PC-3 (cell line): ENCODE results near the gene SLC11A2. TPM values are rescaled to one million over a fixed set of nuclear protein-coding genes. Genes with fewer than 3 reads are reported as not detected.

ENCODE experiments used
- ATAC-seq: fragments of 200-7000 bp; cut with Tn5 transposase; 2 replicates; pipeline ENCODE4 v1.9.1; 2020; ENCODE audit warnings: mild to moderate bottlenecking, moderate library complexity
- BruUV-seq: library from RNA; stranded (reverse); fragments of 400-500 nt; replicated peaks from 2 replicates; lab custom pipeline; 2021; lab: Mats Ljungman, UMichigan
- CTCF ChIA-PET: fragments of 300-600 bp; sonication (Branson Sonifier 250); formaldehyde crosslinking; loops from one replicate; lab custom pipeline; 2022; ENCODE audit warnings: antibody characterized with exemption; lab: Charles Lee
- POLR2A ChIA-PET: fragments of 300-600 bp; sonication (Branson Sonifier 250); formaldehyde crosslinking; loops from one replicate; lab custom pipeline; 2022; ENCODE audit warnings: antibody characterized with exemption; ENCODE audit not compliant: unreplicated experiment; lab: Charles Lee
- DNase-seq: peaks from one replicate; pipeline ENCODE4 v3.0.0-alpha.2; 2015
- H2AFZ ChIP-seq: fragments of 300-600 bp; sonication (generic); 2 replicates; pipeline ENCODE4 v1.6.0; 2016; ENCODE audit warnings: antibody characterized with exemption, low read length
- H3F3A ChIP-seq: fragments of 300-600 bp; sonication (generic); one replicate; pipeline ENCODE4 v1.6.0; 2017; ENCODE audit warnings: antibody characterized with exemption, low read length, control low read depth, mild to moderate bottlenecking; ENCODE audit not compliant: unreplicated experiment
- H3K27ac ChIP-seq: fragments of 300-600 bp; sonication (generic); 2 replicates; pipeline ENCODE4 v1.5.1; 2016; ENCODE audit warnings: mild to moderate bottlenecking, low read length
- H3K27me3 ChIP-seq: fragments of 300-600 bp; sonication (generic); 2 replicates; pipeline ENCODE4 v1.6.1; 2016; ENCODE audit warnings: low read length, mixed read lengths
- H3K36me3 ChIP-seq: fragments of 300-600 bp; sonication (generic); 2 replicates; pipeline ENCODE4 v1.6.1; 2016; ENCODE audit warnings: low read depth, mixed run types, low read length, mixed read lengths
- H3K4me1 ChIP-seq: fragments of 300-600 bp; sonication (generic); 2 replicates; pipeline ENCODE4 v1.5.1; 2016; ENCODE audit warnings: low read length; ENCODE audit not compliant: insufficient read depth
- H3K4me2 ChIP-seq: fragments of 300-600 bp; sonication (generic); 2 replicates; pipeline ENCODE4 v1.6.0; 2016; ENCODE audit warnings: low read length
- H3K4me3 ChIP-seq: fragments of 300-600 bp; sonication (generic); 2 replicates; pipeline ENCODE4 v1.5.1; 2016; ENCODE audit warnings: mild to moderate bottlenecking, low read length, mixed read lengths
- H3K79me2 ChIP-seq: fragments of 300-600 bp; sonication (generic); 2 replicates; pipeline ENCODE4 v1.6.1; 2017; ENCODE audit warnings: low read length, mixed read lengths
- H3K9ac ChIP-seq: fragments of 300-600 bp; sonication (generic); 2 replicates; pipeline ENCODE4 v1.6.0; 2016; ENCODE audit warnings: mild to moderate bottlenecking, low read length
- H3K9me2 ChIP-seq: fragments of 300-600 bp; sonication (generic); replicated peaks from 2 replicates; pipeline ENCODE4 v1.6.1; 2016; ENCODE audit warnings: mixed run types, low read length, mixed read lengths
- H3K9me3 ChIP-seq: fragments of 300-600 bp; sonication (generic); 2 replicates; pipeline ENCODE4 v1.6.1; 2016; ENCODE audit warnings: low read length, mixed read lengths
- H4K20me1 ChIP-seq: fragments of 300-600 bp; sonication (generic); 2 replicates; pipeline ENCODE4 v1.6.1; 2016; ENCODE audit warnings: low read length, mixed read lengths
- CTCF ChIP-seq: fragments of 300-600 bp; sonication (generic); conservative IDR thresholded peaks from 2 replicates; pipeline ENCODE4 v1.5.1; 2017; ENCODE audit warnings: antibody characterized with exemption, low read depth, mild to moderate bottlenecking, low read length
- EZH2 ChIP-seq: fragments of 300-600 bp; sonication (generic); IDR thresholded peaks from one replicate; pipeline ENCODE4 v1.6.1; 2017; ENCODE audit warnings: antibody characterized with exemption, mild to moderate bottlenecking, low read length; ENCODE audit not compliant: unreplicated experiment
- EZH2phosphoT487 ChIP-seq: fragments of 300-600 bp; sonication (generic); IDR thresholded peaks from 2 replicates; pipeline ENCODE4 v1.6.1; 2018; ENCODE audit warnings: mild to moderate bottlenecking, antibody characterized with exemption, low read length, borderline replicate concordance
- intact Hi-C: fragments of 100-400 bp; cut with micrococcal nuclease; formaldehyde crosslinking; loops from 2 replicates; pipeline ENCODE4 v1.9.0; 2023
- total RNA-seq: library from RNA; depleted of rRNA; stranded (reverse); fragments of >200 nt; gene quantifications from 2 replicates; pipeline ENCODE4 v1.2.3, GENCODE V29; 2014

The SLC11A2 gene
- total RNA-seq, 1 experiment from 2014 or later, result 38.8 TPM

- Histone ChIP-seq H3K79me2 (no peaks in the 10 kb centered on the region), H3K9me3 (no peaks in the 10 kb centered on the region), H2AFZ (no peak overlapping the region), H3K27me3 (no peaks in the 10 kb centered on the region), H3K4me2 (no peak overlapping the region), H3K27ac (no peak overlapping the region), H4K20me1 (no peaks in the 10 kb centered on the region), H3K9me2 (no peaks in the 10 kb centered on the region), H3K4me3 (no peak overlapping the region), H3K36me3 (peaks cover 58% of the 10 kb centered on the region), H3F3A (no peaks in the 10 kb centered on the region), H3K9ac (no peak overlapping the region), H3K4me1 (no peaks in the 10 kb centered on the region)
- ATAC-seq (no peak), DNase-seq (no peak)
- intact Hi-C loops, result no loop called here
- BruUV-seq, result no TSS peak
- ChIA-PET POLR2A (interaction anchor here (0.7 kb wide), 1 partner anchor 74 kb away, joined by 10 read pairs; no protein-coding TSS in a partner anchor), CTCF (no interaction called here)
- no peak for TF ChIP-seq EZH2
- no peak for TF ChIP-seq EZH2phosphoT487
- no peak for TF ChIP-seq CTCF
Measured at GRCh38 chr12:51067229-51067628, 41.0 kb upstream of the SLC11A2 start.

GRCh38 chr12:51065530-51065929 lies 39.3 kb upstream of the SLC11A2 start:
- H3K36me3 ChIP-seq, result peaks cover 66% of the 10 kb centered on the region
- H4K20me1 ChIP-seq, result no peaks in the 10 kb centered on the region
- no peak overlapping the region for H3K27ac ChIP-seq
- no peaks in the 10 kb centered on the region for H3K79me2 ChIP-seq
- H3K9me2 ChIP-seq, result no peaks in the 10 kb centered on the region
- H3K4me3 ChIP-seq, result no peak overlapping the region
- BruUV-seq, result no TSS peak
- no peak overlapping the region for H2AFZ ChIP-seq
- H3K9me3 ChIP-seq, result no peaks in the 10 kb centered on the region
- no peaks in the 10 kb centered on the region for H3K27me3 ChIP-seq
- H3F3A ChIP-seq, result no peaks in the 10 kb centered on the region
- no peak overlapping the region for H3K9ac ChIP-seq
- TF ChIP-seq EZH2phosphoT487 (no peak), EZH2 (no peak), CTCF (no peak)
- POLR2A ChIA-PET, result no interaction called here
- H3K4me2 ChIP-seq, result no peak overlapping the region
- intact Hi-C loops, result no loop called here
- H3K4me1 ChIP-seq, result no peaks in the 10 kb centered on the region
- DNase-seq (peak; percentile 32), ATAC-seq (peak; percentile 64)
- CTCF ChIA-PET, result no interaction called here

GRCh38 chr12:51062631-51063397 lies 36.6 kb upstream of the SLC11A2 start:
- TF ChIP-seq CTCF (no peak), EZH2 (no peak), EZH2phosphoT487 (no peak)
- ATAC-seq (no peak), DNase-seq (no peak)
- no TSS peak for BruUV-seq
- Histone ChIP-seq H3K9me2 (no peaks in the 10 kb centered on the region), H3K27ac (no peak overlapping the region), H3K79me2 (no peaks in the 10 kb centered on the region), H3F3A (no peaks in the 10 kb centered on the region), H3K27me3 (no peaks in the 10 kb centered on the region), H3K9me3 (no peaks in the 10 kb centered on the region), H3K4me1 (no peaks in the 10 kb centered on the region), H3K36me3 (peaks cover 74% of the 10 kb centered on the region), H3K4me3 (no peak overlapping the region), H3K4me2 (no peak overlapping the region), H2AFZ (no peak overlapping the region), H3K9ac (no peak overlapping the region), H4K20me1 (no peaks in the 10 kb centered on the region)
- POLR2A ChIA-PET, result no interaction called here
- intact Hi-C loops, result no loop called here
- CTCF ChIA-PET, result no interaction called here
